GM19467 (cell line): Measurements from ENCODE around the gene LPGAT1.
A peak's percentile ranks its signal among the peaks of the same experiment; 100 is the strongest.

ENCODE experiments used
- ATAC-seq: cut with Tn5 transposase; IDR thresholded peaks from one replicate; pipeline ENCODE4 v1.9.1; 2021; ENCODE audit warnings: mild to moderate bottlenecking, moderate library complexity; ENCODE audit not compliant: unreplicated experiment

LPGAT1 gene

DNA sequence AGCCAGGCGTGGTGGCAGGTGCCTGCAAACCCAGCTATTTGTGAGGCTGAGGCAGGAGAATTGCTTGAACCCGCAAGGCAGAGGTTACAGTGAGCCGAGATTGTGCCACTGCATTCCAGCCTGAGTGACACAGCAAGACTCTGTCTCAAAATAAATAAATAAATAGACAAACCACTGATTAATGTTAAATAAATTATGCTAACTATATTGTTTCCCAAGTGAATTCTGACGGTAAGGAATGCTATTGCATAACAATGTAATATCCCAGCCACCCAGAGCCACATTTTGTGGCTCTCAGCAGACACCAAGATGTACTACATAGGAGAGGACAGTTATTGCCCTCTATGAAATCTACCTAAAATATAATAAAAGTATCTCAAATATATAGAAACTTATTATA, 55.4 kb downstream of the LPGAT1 start:
- no peak for ATAC-seq

DNA sequence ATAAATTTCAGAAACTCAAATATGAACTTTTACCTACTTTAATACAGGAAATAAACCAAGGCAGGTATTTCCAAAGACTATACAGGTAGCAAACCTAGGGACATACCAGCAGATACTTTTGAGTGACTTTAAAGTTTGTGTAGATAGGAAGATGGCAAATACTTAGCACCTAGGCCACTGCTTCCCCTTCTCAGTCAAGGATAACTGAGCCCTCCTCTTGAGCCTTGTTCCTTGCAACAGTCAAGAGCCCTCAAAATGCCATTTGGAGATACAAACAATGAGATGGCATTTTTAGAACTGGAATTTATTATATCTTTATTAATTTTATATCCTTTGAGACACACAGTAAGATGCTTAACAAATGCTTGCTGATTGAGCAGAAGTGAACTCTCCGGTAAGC, 65.9 kb downstream of the LPGAT1 start:
- ATAC-seq, result no peak

DNA sequence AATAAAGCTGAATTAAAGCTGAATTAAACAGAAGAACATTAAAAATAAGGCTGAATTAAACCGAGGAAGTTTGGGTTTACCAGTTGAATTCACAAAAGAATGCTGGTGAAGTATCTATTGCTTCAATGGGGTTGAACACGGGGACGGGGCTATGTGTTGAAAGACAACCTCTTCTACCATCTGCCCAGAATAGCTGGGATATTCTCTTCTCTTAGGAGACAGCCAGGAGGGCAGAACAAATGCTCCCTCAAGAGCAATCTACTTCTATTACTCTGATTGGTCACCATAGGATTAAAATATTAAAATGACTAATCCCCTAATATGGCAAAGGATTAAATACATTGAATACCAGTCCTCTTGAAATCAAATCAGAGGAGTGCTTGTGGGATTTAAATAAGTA, 68.4 kb downstream of the LPGAT1 start:
- ATAC-seq, result no peak

DNA sequence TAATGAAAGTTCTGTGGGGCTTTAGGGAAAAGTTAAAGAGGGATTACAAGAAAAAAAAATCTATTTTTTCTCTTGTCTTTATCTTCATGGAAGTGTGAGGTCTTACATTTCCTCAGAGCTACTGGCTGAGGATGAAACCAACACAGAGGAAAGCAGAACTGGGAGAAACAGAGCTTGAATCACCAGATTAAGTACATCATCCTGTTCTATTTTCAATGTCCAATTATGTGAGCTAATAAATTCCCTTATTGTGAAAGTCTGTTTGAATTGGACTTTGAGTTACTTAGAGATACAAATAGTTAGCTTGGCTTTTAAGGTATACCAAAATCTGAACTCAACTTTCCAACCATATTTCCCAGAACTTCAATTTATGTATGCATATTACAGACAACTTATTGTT, 69.2 kb downstream of the LPGAT1 start:
- ATAC-seq, result no peak

DNA sequence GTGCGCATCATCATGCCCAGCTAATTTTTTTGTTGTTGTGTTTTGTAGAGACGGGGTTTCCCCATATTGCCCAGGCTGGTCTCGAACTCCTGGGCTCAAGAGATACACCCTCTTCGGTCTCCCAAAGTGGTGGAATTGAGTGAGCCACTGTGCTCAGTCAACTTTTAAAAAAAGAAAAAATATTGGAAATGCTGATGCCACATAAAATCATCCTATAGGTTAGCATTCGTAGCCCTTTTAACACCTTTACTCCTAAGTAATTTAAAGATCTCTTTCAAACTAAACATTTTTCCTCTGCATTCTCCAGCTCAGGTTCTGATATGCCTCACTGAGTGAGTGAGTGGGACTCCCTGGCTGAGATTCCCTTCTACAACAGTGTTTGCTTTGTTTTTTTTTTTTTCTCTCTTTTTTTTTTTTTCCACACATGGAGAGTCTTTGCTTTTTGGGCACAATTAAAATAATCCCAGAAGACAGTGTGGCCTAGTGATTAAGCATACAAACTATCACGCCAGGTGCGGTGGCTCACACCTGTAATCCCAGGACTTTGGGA, 74.0 kb downstream of the LPGAT1 start:
- no peak for ATAC-seq

DNA sequence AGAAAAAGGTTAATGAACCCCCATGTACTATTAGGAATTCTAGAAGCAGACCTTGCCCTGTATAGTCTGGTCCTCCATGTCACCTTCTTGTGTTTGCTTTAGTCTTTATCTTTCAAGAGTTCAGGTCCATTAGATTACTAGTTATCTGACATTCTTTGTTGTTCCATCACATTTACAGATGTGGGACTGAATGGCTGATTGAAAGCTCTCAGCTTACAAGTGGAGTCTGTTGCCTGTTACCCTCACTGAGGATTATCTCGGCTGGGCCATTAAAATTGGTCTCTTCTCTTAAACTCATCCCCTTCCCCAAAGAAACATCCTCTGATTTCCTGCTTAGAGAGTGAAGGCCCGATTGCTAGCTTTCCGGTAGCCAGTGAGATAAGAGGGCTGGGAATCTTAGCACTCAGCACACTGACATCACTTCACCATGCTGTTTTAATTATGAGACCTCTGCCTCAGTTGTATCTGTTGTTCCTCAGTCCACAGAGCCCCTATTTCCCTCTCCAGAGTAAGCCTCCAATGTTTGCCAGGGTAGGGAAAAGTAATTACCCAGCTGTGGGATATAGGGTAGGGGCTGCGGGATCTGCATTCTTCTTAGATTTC, 76.8 kb downstream of the LPGAT1 start:
- ATAC-seq, result no peak

DNA sequence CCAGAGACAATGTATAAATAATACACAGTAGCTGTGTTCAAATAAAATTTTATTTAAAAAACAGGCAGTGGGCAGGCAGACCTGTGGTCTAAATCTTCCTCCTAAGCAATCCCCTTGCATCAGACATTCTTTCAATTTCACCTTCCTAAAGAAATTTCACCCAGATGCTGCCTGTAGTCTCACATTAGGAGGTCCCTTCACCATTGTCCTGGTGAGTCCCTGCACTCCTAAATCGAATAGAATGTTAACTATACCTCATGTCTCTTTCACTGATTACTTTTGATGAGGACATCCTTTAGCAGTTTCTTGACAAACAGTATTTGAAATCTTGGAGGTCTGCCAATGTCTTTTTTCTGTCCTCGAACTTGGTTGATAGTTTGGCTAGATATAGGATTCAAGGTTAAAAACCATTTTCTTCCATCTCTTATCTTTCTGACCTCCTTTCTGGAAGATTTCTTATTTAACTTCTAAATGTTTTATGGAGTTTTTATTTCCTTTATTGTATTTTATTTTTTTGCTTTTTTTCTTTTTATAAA, 77.5 kb downstream of the LPGAT1 start:
- ATAC-seq, result no peak

DNA sequence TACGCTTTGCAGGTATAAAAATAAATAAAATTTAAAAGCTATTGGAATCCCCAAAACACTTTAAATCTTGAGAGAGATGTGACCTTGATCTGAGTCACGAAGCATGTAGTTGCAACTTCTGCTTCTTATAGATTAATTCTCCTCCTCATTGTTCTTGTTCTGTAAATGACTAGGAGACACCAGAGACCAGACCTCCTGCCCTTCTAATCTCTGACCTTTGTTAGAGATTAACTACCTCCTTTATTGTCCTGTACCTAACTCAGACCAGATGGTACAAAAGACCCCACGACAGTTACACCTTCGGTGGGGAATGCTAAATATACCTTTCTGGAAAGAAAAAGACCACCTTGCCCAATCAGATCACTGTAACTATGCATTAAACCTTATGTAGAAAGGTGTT, 78.2 kb downstream of the LPGAT1 start:
- no peak for ATAC-seq

DNA sequence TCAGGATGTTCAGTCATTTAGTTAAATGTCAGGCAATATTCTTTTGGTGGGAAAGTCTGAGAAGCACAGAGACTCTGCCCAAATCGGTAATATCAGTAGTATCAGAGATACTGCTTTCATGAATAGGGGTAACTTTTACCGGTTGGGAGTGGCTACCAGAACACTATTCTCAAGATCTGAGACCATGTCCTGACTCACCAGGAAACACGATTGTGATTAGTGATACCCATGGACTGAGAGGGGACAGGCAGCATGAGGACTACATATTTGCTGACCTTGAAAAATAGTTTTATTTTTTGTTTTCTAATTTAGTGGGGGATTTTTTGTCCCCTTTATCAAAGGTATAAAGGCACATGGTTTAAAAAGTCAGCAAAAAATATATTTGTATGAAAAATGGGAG, 79.1 kb downstream of the LPGAT1 start:
- no peak for ATAC-seq

DNA sequence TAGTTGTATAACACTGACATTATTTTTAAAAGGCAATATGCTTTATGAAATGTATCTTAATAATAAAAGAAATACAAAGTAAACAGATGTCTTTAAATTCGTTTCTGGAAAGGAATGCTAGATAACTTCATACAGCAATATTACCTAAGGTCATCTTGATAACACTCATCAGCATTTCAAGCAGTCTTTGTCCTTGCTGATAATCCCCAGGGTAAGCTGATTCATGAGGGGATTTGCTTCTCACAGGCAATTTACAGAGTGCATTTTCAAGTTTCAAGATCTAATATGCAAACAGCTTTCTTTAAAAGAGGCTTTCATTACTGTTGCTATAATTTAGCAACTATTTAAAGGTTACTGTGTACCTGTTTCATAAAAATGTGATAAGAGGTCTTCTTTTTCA, 80.0 kb downstream of the LPGAT1 start:
- ATAC-seq, result no peak

DNA sequence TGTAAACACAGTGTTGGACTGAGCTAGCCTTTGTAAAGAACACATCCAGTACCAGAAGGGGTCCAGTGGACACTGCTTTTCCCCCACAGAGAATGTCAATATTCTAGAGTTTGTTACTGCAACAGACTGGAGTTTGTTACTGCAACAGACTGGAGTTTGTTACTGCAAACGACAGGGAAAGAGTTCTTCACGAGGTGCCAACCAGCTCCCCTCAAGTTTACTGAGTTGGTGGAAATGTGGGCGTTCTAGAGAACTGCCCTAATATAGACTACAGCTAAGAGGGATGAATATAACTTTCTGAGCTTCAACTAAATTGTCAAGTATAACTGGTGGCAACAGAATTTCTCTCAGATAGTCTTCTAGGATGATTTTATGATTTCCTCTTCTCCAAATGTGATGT, 81.3 kb downstream of the LPGAT1 start:
- no peak for ATAC-seq

DNA sequence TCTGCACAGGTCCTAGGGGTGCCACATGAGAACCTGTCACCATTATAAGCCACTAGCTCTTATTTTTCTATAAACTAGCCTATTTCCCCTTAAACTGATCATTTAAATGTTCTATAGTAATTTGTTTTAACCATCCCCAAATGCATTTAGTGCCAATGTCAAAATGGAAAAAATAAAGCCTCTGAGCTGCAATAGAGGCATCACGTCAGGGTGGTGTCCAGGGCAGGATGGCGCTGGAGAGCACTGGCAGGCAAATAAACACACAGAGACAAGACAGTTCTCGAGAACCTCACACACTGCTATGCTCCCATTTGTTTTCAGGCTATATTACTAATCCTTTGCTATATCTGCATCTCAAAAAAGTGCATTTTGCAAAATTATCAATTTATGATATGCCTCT, 81.8 kb downstream of the LPGAT1 start:
- ATAC-seq, result no peak

DNA sequence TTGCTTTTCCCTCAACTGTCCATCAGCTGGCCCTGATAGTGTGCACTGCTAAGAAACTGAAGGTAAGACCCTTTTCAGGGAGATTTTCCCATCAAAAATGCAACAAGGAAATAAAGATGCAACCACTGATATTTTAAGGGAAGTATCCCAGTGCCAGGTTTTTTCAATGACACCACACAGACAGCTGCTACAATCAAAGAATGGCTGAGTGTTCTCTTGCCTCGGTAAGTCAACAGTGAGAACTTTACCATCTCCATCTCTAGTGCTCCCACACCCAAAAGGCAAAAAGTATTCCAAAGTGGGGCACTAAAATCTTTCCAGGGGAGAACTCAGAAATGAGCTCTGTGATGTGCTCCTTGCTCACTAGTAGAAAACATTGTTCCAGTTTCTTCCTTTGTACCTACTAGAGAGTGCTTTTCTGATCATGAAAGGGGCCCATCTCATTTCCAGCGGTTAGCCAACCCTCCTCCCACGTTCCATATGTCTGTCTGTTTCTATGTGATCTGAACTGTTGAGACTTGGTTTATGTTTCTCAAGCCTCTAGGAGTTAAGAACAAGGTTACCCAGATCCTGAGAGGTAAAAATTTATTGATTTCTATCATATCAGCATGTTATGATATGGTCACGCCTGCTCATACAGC, 87.6 kb downstream of the LPGAT1 start:
- ATAC-seq, result no peak

DNA sequence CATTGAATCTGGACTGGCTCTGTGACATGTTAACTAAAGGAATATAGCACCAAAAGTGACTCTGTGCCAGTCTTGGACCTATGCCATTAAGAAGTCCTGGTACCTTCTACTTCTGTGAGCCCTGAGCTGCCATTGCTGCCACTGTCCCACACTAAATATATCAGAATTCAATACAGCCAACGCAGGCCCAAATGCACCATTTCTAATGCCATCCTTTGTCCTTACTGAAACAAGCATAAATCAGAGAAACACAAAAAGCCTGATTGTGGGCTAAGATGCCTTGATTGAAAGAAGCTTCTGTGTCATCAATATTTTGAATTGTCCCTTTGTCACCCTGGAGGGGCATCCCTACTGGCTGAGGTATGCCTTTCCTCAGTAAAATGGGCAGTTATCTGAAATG, 88.3 kb downstream of the LPGAT1 start:
- ATAC-seq, result no peak

DNA sequence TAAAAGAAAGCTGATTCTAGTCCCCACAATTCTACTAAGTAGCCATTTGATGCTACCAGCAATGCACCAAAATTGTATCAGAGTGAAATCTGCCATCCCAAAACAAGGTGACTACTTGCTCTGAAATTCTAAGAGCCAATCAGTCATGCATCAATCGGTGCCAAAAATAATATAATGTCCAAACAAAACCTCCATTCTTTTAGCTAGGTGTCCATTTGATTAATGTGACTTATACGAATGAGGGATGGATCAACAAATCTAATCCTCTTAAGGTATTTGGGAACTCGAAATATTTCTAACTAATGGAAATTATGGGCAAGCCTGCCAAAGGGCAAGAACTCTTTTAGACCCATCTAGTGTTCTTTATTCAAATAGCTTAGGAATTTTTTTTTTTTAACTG, 88.8 kb downstream of the LPGAT1 start:
- no peak for ATAC-seq

DNA sequence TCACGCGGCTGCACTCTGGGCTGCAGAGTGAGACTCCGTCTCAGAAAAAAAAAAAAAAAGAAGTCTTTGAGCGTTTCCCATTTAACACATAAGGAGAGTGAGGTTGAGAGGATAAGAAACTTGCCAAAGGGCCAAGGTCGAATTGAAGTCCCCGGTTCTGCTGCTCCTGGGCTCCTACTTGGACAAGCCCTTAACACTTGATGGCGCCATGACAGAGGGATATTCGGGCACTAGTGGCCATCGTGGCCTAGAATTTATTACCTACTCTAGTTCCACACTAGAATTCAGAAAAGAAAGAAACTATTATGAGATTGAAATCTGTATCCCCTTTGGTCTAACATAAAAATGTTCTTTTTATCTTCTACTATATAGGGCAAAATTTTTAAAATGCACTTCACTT, 89.4 kb downstream of the LPGAT1 start:
- ATAC-seq, result no peak

DNA sequence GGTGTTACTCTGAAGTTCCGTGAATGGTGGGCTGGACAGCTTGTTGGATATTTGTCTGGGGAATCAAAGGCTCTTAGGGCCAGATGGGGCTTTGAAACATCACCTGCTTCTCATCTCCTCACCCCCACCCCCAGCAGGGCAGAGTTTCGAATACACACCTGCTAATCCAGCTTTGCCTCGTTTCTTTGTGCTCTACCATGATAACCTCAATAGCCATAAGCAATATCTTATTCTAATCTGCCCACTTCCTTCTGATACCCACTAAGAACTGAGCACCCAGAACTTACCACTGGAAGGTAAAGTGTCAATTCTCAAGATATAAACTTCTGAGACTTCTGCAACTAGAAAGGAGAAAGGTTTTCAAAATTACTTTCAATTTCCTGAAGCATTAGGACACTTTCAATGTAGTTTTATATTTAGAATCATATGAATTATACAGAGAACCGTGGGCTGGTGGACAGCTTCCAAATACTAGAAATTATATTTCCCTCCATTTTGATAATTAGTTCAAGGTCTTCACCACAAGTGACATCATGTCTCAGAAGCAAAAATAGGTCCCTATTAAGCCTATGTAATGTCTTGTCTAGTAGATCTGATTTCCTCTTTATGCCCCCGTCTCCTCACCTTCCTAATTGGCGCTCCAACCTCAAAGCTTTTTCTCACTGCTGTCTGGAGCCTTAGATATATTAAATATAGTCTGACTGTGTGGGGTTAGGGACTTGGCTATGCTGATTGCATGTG, 90.7 kb downstream of the LPGAT1 start:
- peak; percentile 57 for ATAC-seq

DNA sequence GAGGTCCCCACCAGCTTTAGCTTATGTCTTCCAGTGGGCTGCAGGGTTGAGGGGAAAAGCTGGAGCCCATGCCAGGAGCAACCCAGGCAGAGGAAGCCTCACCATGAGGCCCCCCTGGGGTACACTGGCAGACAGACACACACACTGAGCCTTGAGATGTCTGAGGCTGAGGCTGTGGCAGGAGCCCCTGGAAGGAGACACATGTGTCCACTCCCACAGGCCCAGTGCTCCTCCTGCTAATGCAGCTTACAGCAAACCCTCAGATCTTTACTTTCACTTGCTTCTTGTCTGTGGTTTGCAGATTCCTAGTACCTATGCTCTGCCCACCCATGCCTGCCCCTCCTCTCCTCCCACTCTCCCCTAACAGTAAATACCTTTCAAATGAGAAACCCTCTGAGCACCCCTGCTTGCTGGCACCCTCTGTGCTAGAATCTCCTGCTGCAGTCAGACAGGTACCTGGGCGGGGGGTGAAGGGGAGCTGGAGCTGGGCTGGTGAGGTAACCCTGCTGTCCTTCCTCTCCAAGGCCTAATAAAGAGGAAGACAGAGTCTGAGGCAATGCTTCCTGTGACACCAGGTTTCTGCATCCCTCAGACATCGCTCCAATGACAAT, 91.8 kb downstream of the LPGAT1 start:
- no peak for ATAC-seq

DNA sequence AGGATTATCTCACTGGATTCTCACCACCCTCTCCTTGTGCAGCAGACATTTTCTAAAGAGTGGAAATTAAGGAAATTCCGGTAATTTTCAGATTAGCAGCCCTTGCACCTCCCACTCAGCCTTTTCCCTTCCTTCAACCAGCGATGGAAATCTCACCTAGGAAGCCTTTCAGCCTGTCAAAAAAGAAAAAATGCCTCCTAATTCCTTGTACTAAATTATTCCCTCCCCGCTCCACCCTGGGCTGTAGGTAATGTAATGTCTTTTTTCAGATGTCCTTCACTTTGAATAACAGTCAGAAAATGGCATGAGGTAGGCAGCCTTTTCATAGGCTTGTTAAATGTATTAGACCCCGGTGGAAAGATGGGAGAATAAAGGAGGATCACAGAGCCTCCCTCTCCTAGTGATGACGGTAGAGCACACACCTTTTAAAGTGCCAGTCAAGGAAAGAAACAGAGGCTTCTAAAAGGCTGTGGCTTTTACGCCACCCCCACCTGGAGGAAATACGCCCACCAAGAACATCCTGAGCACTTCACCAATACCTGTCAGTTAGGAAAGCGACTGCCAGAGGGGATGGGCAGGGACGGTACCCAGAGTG, 92.4 kb downstream of the LPGAT1 start:
- no peak for ATAC-seq

DNA sequence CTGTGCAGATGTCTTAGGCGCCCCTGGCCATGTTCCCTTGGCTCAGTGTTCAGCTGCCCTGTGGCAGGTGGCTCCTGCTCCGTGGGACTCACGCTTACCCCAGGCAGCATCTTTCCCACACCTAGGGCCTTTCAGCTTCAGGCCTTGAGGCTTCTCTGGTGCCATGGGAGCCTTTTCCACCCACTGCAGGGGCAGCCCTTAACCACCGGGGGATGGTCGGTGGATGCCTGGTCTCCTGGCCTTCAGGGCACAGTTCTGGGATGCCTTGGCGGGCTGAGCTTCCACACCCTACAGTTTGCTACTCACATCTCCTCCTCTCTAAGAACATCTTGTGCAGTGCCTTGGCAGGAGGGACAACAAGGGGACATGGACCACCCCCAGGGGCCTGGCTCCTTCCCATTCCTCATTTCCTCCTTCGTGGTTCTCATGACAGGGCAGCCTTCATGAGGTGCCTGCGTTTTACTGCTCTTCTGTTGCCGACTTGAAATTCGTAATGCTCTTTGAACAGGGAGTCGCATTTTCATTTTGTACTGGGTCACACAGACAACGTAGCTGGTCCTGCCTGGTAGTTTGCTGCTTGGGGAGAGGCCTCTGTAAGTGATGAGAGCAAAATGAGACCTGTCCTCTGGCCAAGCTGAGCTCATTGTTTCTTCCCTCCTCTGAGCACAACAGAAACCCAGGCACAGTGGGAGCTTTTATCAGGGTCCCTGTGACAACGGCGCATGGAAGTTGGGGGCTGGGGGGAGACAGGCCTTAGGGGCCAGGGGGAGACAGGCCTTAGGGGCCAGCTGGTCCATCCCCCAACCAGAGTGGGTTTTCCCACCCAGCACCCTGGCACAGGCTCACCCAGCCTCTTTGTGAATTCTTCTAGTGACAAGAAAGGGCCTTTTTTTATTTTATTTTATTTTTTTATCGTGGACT, 93.2 kb downstream of the LPGAT1 start:
- ATAC-seq, result no peak
